Prostate gland (tissue), 2 donors: ENCODE data around the gene MDGA2.

Experiments
- POLR2A ChIP-seq: fragments of 450-650 bp; IDR thresholded peaks from one replicate; pipeline ENCODE4 v1.6.1; 2016; ENCODE audit warnings: antibody characterized with exemption, mild to moderate bottlenecking
- TF ChIP-seq, protein P1 (sequence below), 4 experiments: fragments of 200-600 bp in 2 of 4; fragments of 450-650 bp in 2 of 4; sonication (generic) in 2 of 4; IDR thresholded peaks; 1 replicate in 3 of 4; 2 replicates in 1 of 4; pipeline ENCODE4 v1.5.1; 2016 to 2019; ENCODE audit warnings: antibody characterized with exemption in 4 of 4, mild to moderate bottlenecking in 2 of 4, moderate library complexity in 2 of 4

- TF ChIP-seq POLR2A = no peak
- TF ChIP-seq, protein P1, sequence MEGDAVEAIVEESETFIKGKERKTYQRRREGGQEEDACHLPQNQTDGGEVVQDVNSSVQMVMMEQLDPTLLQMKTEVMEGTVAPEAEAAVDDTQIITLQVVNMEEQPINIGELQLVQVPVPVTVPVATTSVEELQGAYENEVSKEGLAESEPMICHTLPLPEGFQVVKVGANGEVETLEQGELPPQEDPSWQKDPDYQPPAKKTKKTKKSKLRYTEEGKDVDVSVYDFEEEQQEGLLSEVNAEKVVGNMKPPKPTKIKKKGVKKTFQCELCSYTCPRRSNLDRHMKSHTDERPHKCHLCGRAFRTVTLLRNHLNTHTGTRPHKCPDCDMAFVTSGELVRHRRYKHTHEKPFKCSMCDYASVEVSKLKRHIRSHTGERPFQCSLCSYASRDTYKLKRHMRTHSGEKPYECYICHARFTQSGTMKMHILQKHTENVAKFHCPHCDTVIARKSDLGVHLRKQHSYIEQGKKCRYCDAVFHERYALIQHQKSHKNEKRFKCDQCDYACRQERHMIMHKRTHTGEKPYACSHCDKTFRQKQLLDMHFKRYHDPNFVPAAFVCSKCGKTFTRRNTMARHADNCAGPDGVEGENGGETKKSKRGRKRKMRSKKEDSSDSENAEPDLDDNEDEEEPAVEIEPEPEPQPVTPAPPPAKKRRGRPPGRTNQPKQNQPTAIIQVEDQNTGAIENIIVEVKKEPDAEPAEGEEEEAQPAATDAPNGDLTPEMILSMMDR (IDR thresholded peaks at IDR 0.05) = no peak
Measured at GRCh38 chr14:47549886-47550285, 125.5 kb downstream of the MDGA2 start.
